ENCODE data around the gene PAQR6. TPM values are rescaled to one million over a fixed set of nuclear protein-coding genes. Genes with fewer than 3 reads are reported as not detected.

The PAQR6 gene
- total and polyA plus RNA-seq, 2 of the 4 experiments (the other 2 are of a cell fraction), result under 0.01 to 0.67 TPM

DNA sequence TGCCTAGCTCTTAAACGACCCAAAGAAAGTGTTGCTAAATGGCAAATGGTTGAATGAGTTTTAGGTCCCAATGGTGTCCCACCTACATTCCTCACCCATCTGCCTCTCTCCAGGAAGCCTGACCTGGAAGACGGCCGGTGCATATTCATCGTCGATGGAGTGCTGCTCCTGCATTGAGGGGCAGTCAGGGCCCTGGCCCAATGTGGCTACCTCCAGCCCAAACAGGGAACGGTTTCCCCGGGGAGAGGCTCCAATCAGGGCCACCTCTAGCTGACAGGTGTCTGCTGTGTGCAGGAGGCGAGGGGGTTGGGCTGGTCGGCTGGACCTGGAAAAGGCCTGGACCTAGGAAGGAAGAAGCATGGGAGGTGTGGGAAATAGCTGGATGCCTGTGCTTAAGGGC is 46.0 kb upstream of the PAQR6 start:
- peaks cover 6% of the 10 kb centered on the region; the same call in 1 of the 2 replicates for H3K9me1 ChIP-seq (ENCODE audit: insufficient read depth, low read length)
- H2BK15ac ChIP-seq (ENCODE audit: low read depth, low read length), result no peak overlapping the region
- no peak overlapping the region for H2BK20ac ChIP-seq (ENCODE audit: low read depth, low read length)
- no peak overlapping the region for H2BK5ac ChIP-seq (ENCODE audit: low read depth, low read length, poor library complexity, severe bottlenecking)
- WGBS, 2 experiments (ENCODE audit: extremely low coverage in 2 of 2, insufficient read length in 1 of 2), result no CpG with 5 or more reads among the region's 9 CpGs
- H3K56ac ChIP-seq (ENCODE audit: extremely low read depth, insufficient read depth, low read length), result no peak overlapping the region
- TF ChIP-seq RFX5 (IDR thresholded peaks at IDR 0.05; ENCODE audit: low read depth, low read length), result no peak
- no peak for TF ChIP-seq ELK1 (IDR thresholded peaks at IDR 0.05; ENCODE audit: borderline replicate concordance, low read depth, low read length)
- no peak for TF ChIP-seq POLR2A (IDR thresholded peaks at IDR 0.05; ENCODE audit: low read depth, low read length)
- TF ChIP-seq, protein P1, sequence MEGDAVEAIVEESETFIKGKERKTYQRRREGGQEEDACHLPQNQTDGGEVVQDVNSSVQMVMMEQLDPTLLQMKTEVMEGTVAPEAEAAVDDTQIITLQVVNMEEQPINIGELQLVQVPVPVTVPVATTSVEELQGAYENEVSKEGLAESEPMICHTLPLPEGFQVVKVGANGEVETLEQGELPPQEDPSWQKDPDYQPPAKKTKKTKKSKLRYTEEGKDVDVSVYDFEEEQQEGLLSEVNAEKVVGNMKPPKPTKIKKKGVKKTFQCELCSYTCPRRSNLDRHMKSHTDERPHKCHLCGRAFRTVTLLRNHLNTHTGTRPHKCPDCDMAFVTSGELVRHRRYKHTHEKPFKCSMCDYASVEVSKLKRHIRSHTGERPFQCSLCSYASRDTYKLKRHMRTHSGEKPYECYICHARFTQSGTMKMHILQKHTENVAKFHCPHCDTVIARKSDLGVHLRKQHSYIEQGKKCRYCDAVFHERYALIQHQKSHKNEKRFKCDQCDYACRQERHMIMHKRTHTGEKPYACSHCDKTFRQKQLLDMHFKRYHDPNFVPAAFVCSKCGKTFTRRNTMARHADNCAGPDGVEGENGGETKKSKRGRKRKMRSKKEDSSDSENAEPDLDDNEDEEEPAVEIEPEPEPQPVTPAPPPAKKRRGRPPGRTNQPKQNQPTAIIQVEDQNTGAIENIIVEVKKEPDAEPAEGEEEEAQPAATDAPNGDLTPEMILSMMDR (conservative IDR thresholded peaks at IDR 0.05; ENCODE audit: low read depth, low read length), result no peak
- no peak for TF ChIP-seq CEBPB (IDR thresholded peaks at IDR 0.05; ENCODE audit: low read depth, low read length)
- no peak overlapping the region for H4K8ac ChIP-seq (ENCODE audit: low read depth in 2 of 2, low read length in 2 of 2)
- no peak overlapping the region for H3K9ac ChIP-seq (ENCODE audit: low read depth, low read length)
- H4K91ac ChIP-seq (ENCODE audit: insufficient read depth, low read depth, low read length), result no peak overlapping the region
- DNase-seq (no peak), ATAC-seq (ENCODE audit: low read depth) (no peak)
- H3K18ac ChIP-seq (ENCODE audit: low read depth, low read length), result no peak overlapping the region
- peaks cover 2% of the 10 kb centered on the region; the same call in 1 of the 2 replicates for H3K4me1 ChIP-seq (ENCODE audit: control insufficient read depth, insufficient read depth, low read length)
- H3K27ac ChIP-seq (ENCODE audit: insufficient read depth, low read length), result no peak overlapping the region
- H4K20me1 ChIP-seq (ENCODE audit: insufficient read depth, low read length), result no peaks in the 10 kb centered on the region
- H4K5ac ChIP-seq (ENCODE audit: low read depth, low read length), result no peak overlapping the region
- ChIA-PET POLR2A (ENCODE audit: unreplicated experiment) (no interaction called here), CTCF (no interaction called here)
- dilution Hi-C loops (cut with HindIII; ENCODE audit: low sequenced_read_pairs, unreplicated experiment) (no loop called here), intact Hi-C loops (cut with micrococcal nuclease) (no loop called here), in situ Hi-C loops (cut with MboI; ENCODE audit: low sequenced_read_pairs) (no loop called here)
- H3K4me2 ChIP-seq (ENCODE audit: low read depth, low read length), result no peak overlapping the region
- no peak overlapping the region for H3K23ac ChIP-seq (ENCODE audit: low read depth, low read length)
- H2AFZ ChIP-seq (replicated peaks; ENCODE audit: low read length, poor library complexity), result peak overlapping the region; percentile 8
- no peak overlapping the region for H2BK120ac ChIP-seq (ENCODE audit: low read depth, low read length)
- peaks cover 9% of the 10 kb centered on the region; the same call in 1 of the 2 replicates for H3K36me3 ChIP-seq (ENCODE audit: control insufficient read depth, insufficient read depth, low read length)
- no TSS peak for BruUV-seq (replicated peaks)
- peaks cover 3 to 27% of the 10 kb centered on the region in 2 experiments for H3K79me1 ChIP-seq (ENCODE audit: low read depth in 1 of 2, low read length in 2 of 2)
- H2AK5ac ChIP-seq (ENCODE audit: low read depth, low read length), result no peak overlapping the region
- no peak overlapping the region for H3K14ac ChIP-seq (replicated peaks; ENCODE audit: low read depth, low read length)
- no peaks in the 10 kb centered on the region for H3K27me3 ChIP-seq (ENCODE audit: control insufficient read depth, insufficient read depth, low read length)
- H2AK9ac ChIP-seq (replicated peaks; ENCODE audit: low read depth, low read length, poor library complexity), result no peak overlapping the region
- H3K4me3 ChIP-seq (ENCODE audit: insufficient read depth, low read depth, low read length), result no peak overlapping the region
- H3K9me3 ChIP-seq (ENCODE audit: control insufficient read depth, insufficient read depth, low read length), result no peaks in the 10 kb centered on the region
- no peak overlapping the region for H3K4ac ChIP-seq (ENCODE audit: low read depth, low read length)
